HEK293 (cell line): ENCODE measurements around the gene HSPG2.

Experiments used
- CTCF ChIA-PET: fragments of 350-600 bp; formaldehyde crosslinking; extraction: SDS; loops from one replicate; lab custom pipeline; 2021; ENCODE audit warnings: antibody characterized with exemption; lab: Yijun Ruan, JAX
- POLR2A ChIA-PET: fragments of 300-600 bp; formaldehyde crosslinking; extraction: SDS; loops from one replicate; lab custom pipeline; 2020; ENCODE audit warnings: antibody characterized with exemption, inconsistent platforms; lab: Yijun Ruan, JAX
- H3K27ac ChIP-seq: fragments of 200-500 bp; sonication (Bioruptor generic); 2 replicates; pipeline ENCODE4 v1.5.1; 2014; ENCODE audit warnings: low read depth, low read length, control low read depth, inconsistent platforms; ENCODE audit errors: extremely low read depth
- H3K36me3 ChIP-seq, 2 experiments: fragments of 200-500 bp in 1 of 2; sonication (Bioruptor generic) in 1 of 2; 1 replicate in 1 of 2; 2 replicates in 1 of 2; pipeline ENCODE4 v1.5.1; 2014 to 2017; ENCODE audit warnings: inconsistent platforms in 2 of 2, low read length in 2 of 2; ENCODE audit not compliant: control insufficient read depth in 2 of 2, insufficient read depth in 1 of 2
- H3K4me1 ChIP-seq: fragments of 200-500 bp; sonication (Bioruptor generic); 2 replicates; pipeline ENCODE4 v1.5.1; 2014; ENCODE audit warnings: mild to moderate bottlenecking, low read length, inconsistent platforms; ENCODE audit not compliant: control insufficient read depth, insufficient read depth
- H3K4me3 ChIP-seq: 2 replicates; pipeline ENCODE4 v1.5.1; 2011; ENCODE audit warnings: low read depth, mild to moderate bottlenecking, control low read depth, low read length, moderate library complexity
- H3K9me3 ChIP-seq: fragments of 200-500 bp; sonication (Bioruptor generic); 2 replicates; pipeline ENCODE4 v1.5.1; 2014; ENCODE audit warnings: low read depth, low read length, inconsistent platforms; ENCODE audit not compliant: control insufficient read depth, insufficient read depth
- CTCF ChIP-seq: fragments of 450-650 bp; formaldehyde crosslinking; IDR thresholded peaks from 2 replicates; pipeline ENCODE4 v1.5.1; 2016; ENCODE audit warnings: missing biosample characterization, missing genetic modification characterization
- ELK4 ChIP-seq: IDR thresholded peaks from 2 replicates; pipeline ENCODE4 v1.6.1; 2011; ENCODE audit warnings: mild to moderate bottlenecking, low read depth, low read length, borderline replicate concordance
- GLI2 ChIP-seq: fragments of 450-650 bp; formaldehyde crosslinking; IDR thresholded peaks from 2 replicates; pipeline ENCODE4; 2017; ENCODE audit warnings: missing biosample characterization, missing genetic modification characterization, low read depth, borderline replicate concordance
- HIC1 ChIP-seq: fragments of 450-650 bp; formaldehyde crosslinking; IDR thresholded peaks from 2 replicates; pipeline ENCODE4 v1.5.1; 2016; ENCODE audit warnings: missing biosample characterization, missing genetic modification characterization
- INSM2 ChIP-seq: fragments of 450-650 bp; formaldehyde crosslinking; IDR thresholded peaks from 2 replicates; pipeline ENCODE4 v1.5.1; 2016; ENCODE audit warnings: missing biosample characterization, missing genetic modification characterization
- KLF10 ChIP-seq: fragments of 450-650 bp; IDR thresholded peaks from 2 replicates; pipeline ENCODE4 v1.5.1; 2018; ENCODE audit warnings: missing biosample characterization, mild to moderate bottlenecking, missing genetic modification characterization
- PRDM1 ChIP-seq: fragments of 450-650 bp; formaldehyde crosslinking; IDR thresholded peaks from 2 replicates; pipeline ENCODE4; 2016; ENCODE audit warnings: missing biosample characterization, missing genetic modification characterization
- PRDM10 ChIP-seq: fragments of 450-650 bp; formaldehyde crosslinking; IDR thresholded peaks from 2 replicates; pipeline ENCODE4 v1.5.1; 2016; ENCODE audit warnings: missing biosample characterization, missing genetic modification characterization
- REPIN1 ChIP-seq: fragments of 450-650 bp; formaldehyde crosslinking; IDR thresholded peaks from 2 replicates; pipeline ENCODE4 v1.5.1; 2017; ENCODE audit warnings: missing biosample characterization, missing genetic modification characterization, low read depth
- ZEB2 ChIP-seq: fragments of 450-650 bp; formaldehyde crosslinking; IDR thresholded peaks from 2 replicates; pipeline ENCODE4 v1.5.1; 2016; ENCODE audit warnings: missing biosample characterization, missing genetic modification characterization
- ZNF155 ChIP-seq: fragments of 450-650 bp; formaldehyde crosslinking; IDR thresholded peaks from 2 replicates; pipeline ENCODE4 v1.5.1; 2016; ENCODE audit warnings: missing biosample characterization, missing genetic modification characterization
- ZNF169 ChIP-seq: fragments of 450-650 bp; formaldehyde crosslinking; IDR thresholded peaks from 2 replicates; pipeline ENCODE4 v1.5.1; 2016; ENCODE audit warnings: missing biosample characterization, missing genetic modification characterization
- ZNF19 ChIP-seq: fragments of 450-650 bp; formaldehyde crosslinking; IDR thresholded peaks from 2 replicates; pipeline ENCODE4; 2016; ENCODE audit warnings: missing biosample characterization, missing genetic modification characterization, low read depth
- ZNF26 ChIP-seq: fragments of 450-650 bp; formaldehyde crosslinking; IDR thresholded peaks from 2 replicates; pipeline ENCODE4 v1.5.1; 2016; ENCODE audit warnings: missing biosample characterization, missing genetic modification characterization
- ZNF292 ChIP-seq: fragments of 450-650 bp; formaldehyde crosslinking; IDR thresholded peaks from 2 replicates; pipeline ENCODE4 v1.5.1; 2016; ENCODE audit warnings: low read depth, missing biosample characterization, missing genetic modification characterization, borderline replicate concordance
- ZNF37A ChIP-seq: fragments of 450-650 bp; IDR thresholded peaks from 2 replicates; pipeline ENCODE4 v1.5.1; 2018; ENCODE audit warnings: missing biosample characterization, missing genetic modification characterization
- ZNF48 ChIP-seq: fragments of 450-650 bp; formaldehyde crosslinking; IDR thresholded peaks from 2 replicates; pipeline ENCODE4 v1.5.1; 2016; ENCODE audit warnings: missing biosample characterization, missing genetic modification characterization
- ZNF529 ChIP-seq: fragments of 450-650 bp; formaldehyde crosslinking; IDR thresholded peaks from 2 replicates; pipeline ENCODE4 v1.5.1; 2017; ENCODE audit warnings: missing genetic modification characterization, missing biosample characterization; ENCODE audit not compliant: insufficient replicate concordance
- ZNF571 ChIP-seq: fragments of 450-650 bp; formaldehyde crosslinking; IDR thresholded peaks from 2 replicates; pipeline ENCODE4 v1.5.0; 2017; ENCODE audit warnings: missing biosample characterization, missing genetic modification characterization
- ZNF660 ChIP-seq: fragments of 450-650 bp; IDR thresholded peaks from 2 replicates; pipeline ENCODE4 v1.5.1; 2018; ENCODE audit warnings: missing biosample characterization, mild to moderate bottlenecking, missing genetic modification characterization

Gene HSPG2

GRCh38 chr1:21853131-21853427 is 84.0 kb downstream of the HSPG2 start:
- ChIA-PET POLR2A (interaction anchor here (1.0 kb wide), 1 partner anchor 15 kb away, joined by 3 read pairs; no protein-coding TSS in a partner anchor), CTCF (no interaction called here)
- H3K9me3 ChIP-seq, result no peaks in the 10 kb centered on the region
- TF ChIP-seq ZNF155 (tag by site-specific recombination) (no peak), ZNF169 (no peak), ZNF660 (tag by site-specific recombination) (no peak), REPIN1 (tag by site-specific recombination) (no peak), CTCF (tag by site-specific recombination) (no peak), ZNF37A (tag by site-specific recombination) (no peak), HIC1 (tag by site-specific recombination) (no peak), KLF10 (no peak), ZNF26 (tag by site-specific recombination) (no peak), INSM2 (no peak), ELK4 (no peak), GLI2 (tag by site-specific recombination) (no peak), ZNF529 (no peak), PRDM1 (tag by site-specific recombination) (no peak), ZEB2 (tag by site-specific recombination) (no peak), ZNF48 (tag by site-specific recombination) (no peak), ZNF571 (tag by site-specific recombination) (no peak), ZNF292 (tag by site-specific recombination) (no peak), ZNF19 (no peak), PRDM10 (tag by site-specific recombination) (no peak)
- H3K4me3 ChIP-seq, result no peak overlapping the region
- H3K4me1 ChIP-seq, result no peaks in the 10 kb centered on the region
- H3K36me3 ChIP-seq, result peaks cover 0 to 78% of the 10 kb centered on the region in 2 experiments; a peak in 1 of 3 replicates
- H3K27ac ChIP-seq, result no peak overlapping the region
